GM21717 (cell line): ENCODE data around the gene SAMD8.
A peak's percentile ranks its signal among the peaks of the same experiment; 100 is the strongest.

Experiments
- ATAC-seq: cut with Tn5 transposase; IDR thresholded peaks from one replicate; pipeline ENCODE4 v1.9.1; 2021; ENCODE audit warnings: mild to moderate bottlenecking, moderate library complexity; ENCODE audit not compliant: unreplicated experiment

The SAMD8 gene

DNA sequence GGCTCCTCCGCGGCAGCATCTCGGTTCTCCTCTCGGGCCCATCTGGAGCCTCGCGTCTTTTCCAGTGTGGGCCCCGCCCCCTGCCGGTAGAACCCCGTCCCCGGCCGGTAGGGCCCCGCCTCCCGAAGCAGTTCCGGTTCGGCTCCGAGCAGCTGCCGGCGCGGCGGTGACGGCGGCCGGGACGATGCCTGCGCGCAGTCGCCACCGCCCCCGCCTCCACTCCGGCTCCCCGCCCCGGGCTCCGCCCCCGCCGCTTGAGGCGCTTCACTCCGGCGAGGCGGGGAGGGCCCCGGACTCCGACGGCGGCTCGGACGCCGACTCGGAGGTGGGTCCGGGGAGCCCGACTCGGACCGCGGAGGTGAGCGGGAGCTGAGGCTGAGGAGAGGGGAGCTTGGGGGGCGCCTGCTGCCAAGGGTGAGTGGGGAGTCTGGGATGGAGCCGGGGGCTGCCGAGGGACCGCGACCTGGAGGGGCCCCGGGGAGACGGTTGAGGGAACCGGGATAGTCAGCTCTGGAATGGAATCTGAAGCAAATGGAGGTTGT is at the start of gene SAMD8:
Gene SAMD8, plus strand, starts transcription at position 292 of the 542 bp plus-strand sequence. CDS start 38,873 bp downstream, outside the sequence.
- peak; percentile 60 for ATAC-seq

DNA sequence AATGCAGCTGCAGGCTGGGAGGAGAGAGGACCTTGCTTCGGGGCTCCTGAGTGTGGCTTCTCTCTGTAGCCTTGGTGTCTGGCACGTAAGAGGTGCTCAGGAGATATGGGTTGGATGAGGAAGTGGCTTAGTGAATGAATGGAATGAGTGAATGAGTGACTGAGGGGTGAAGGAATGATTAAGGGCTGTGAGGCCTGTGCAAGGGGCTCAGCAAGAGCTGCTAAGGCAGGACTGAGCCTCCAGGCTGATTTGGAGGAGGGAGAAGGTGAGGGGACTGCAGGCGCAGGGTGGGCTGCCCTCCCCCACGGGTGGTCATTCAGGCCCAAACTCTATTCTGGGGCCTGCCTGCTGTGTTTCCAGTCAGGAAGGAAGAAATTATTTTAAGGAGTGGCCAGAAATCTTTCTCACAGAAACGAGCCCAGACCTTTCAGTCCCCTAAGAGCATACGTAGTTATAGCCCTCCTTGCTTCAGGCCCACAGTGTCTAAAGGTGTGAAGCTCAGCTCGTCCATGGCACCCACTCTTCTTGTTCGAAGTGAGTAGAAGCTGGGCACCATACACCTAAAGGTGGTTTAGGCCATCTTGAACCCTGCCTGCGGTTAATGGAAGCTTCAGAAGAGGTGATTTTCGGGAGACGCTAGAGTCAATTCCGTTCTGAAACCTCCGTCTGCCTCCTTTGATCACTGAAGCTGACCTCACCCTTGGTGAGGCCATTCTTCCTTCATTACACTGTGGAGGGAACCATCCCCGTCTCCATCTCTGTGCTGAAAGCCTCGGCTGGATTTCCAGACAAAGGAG is 49.5 kb upstream of the SAMD8 start:
- ATAC-seq, result no peak

DNA sequence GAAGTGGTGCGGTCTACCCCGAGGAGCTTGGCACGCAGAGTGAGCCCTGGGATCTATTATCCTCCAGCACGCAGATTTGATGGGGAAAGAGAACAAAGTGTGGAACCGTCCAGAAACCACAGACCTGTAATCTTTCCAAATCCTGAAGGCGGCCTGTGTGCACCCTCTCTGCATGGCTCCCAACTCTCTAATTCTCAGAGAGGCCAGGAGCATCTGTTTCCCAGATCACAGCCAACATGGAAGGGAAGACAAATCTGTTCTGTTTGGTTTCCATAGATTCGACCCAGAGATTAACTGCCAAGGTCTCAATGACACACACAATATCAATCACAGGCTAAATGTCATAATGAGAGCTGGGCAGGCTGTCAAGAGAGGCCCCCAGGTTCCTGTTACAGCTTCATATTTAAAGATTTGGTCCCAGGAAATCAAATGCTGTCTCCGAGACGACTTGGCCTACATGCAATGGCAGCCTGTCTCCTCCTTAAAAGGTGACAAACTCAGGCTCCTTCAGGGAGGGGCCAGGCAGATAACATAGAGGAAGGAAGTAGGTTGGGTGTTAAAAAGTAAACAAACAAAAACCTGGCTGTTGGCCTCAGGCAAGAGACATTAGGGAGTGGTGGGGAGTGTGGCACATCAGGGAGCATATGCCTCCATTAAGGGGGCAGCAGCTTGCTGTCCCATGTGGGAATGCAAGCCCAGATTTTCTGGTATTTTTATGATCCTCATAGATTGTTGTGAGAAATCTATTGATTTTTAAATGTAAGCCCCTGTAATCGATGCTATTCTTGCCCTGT is 48.8 kb upstream of the SAMD8 start:
- ATAC-seq, result no peak

GRCh38 chr10:75063461-75064230 is 47.8 kb upstream of the SAMD8 start:
- ATAC-seq, result no peak

DNA sequence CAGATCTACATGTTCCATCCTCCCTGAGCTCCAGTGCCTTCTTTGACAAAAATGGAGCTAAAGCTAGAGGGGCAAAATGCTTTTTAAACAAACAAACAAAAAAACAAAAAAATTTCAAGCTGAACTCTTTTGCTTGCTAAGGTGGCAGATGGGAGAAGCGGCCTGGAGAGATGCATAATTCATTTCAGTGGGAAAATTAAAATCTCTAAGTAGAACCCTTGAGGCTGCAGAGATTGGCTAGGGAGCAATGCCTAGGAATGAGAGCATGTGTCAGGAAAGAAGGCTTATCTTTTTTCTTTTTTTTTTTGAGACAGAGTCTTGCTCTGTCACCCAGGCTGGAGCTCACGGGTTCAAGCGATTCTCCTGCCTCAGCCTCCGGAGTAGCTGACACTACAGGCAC is 46.4 kb upstream of the SAMD8 start:
- ATAC-seq, result no peak

- ATAC-seq, result no peak
These were observed 45.2 kb upstream of the SAMD8 start for GRCh38 chr10:75066271-75066670.

DNA sequence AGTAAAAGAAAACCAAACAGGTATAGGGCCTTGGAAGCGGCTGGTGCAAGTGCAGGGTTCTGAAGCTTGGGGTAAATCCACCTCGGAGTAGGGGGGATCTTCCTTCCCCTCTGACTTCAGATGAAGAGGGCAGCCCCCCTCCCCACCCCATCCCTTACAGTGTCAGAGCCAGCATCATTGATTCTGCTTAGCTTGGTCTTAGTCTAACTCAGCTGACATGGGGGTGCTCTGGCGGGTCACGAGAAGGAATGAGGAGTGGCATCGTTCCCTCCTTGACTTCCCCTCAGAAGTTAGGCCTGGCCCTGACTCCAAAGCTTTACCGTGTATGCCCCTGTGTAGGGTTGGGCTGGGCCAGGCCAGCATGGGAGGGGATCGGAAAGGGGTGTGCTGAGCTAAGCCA is 44.2 kb upstream of the SAMD8 start:
- no peak for ATAC-seq

- no peak for ATAC-seq
These were observed 42.9 kb upstream of the SAMD8 start for GRCh38 chr10:75068523-75068922.

DNA sequence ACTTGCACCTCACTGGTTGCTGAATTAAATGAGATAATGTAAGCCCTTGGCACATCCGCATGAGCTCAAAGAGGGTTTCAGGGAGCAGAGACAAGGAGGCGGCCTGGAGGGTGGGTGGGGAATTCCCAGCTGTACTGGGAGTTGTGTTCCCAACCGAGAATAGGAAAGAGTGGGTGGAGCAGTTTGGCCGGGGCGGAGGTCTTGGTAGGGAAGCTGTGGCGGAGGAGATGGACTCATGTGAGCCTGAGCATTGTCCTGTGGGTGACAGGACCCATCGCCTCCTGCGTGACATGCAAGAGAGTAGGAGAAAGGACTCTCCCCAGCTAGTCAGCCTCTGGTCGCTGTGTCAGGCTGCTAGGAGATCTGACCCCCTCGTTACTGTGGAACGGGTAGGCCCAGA is 41.0 kb upstream of the SAMD8 start:
- ATAC-seq, result no peak

DNA sequence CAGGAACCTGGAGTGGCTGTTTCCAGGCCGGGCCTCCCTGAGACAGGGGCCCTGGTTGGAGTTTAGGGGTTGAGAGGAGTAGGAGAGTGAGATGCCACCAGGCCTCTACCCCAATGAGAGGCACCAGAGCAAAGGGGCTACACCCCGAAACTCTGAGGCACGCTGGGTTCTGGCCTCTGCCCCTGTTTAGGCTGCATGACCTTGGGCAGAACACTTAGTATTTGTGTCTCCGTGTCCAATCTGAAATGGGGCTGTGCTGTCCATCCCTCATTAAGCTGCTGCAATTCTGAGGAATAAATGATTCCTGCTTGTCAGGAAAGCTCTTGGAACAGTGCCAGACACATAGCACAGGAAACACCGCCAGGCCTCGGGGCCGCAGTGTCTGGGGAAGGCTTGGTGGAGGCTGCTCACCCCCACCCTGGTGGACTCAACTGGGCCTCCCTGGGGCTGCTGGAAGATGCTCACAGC is 40.5 kb upstream of the SAMD8 start:
- ATAC-seq, result no peak

DNA sequence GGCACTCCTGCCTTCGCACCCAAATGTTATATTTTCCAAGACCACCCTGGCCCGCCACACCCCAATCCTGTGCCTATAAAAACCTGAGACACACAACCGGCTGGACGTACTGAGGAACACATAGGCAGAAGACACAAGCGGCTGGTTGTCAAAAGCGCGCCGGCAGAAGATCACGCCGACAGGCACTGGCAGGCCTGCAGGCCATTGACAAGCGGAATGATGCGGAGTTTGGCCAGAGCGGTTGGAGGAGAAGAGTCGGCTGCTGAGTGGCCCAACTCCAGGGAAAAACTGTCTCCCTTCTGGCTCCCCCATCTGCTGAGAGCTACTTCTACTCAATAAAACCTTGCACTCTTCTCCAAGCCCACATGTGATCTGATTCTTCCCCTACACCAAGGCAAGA is 39.7 kb upstream of the SAMD8 start:
- ATAC-seq, result no peak

GRCh38 chr10:75072727-75073126 is 38.7 kb upstream of the SAMD8 start:
- ATAC-seq, result no peak

- no peak for ATAC-seq
These were observed 38.0 kb upstream of the SAMD8 start for GRCh38 chr10:75073442-75073841.

DNA sequence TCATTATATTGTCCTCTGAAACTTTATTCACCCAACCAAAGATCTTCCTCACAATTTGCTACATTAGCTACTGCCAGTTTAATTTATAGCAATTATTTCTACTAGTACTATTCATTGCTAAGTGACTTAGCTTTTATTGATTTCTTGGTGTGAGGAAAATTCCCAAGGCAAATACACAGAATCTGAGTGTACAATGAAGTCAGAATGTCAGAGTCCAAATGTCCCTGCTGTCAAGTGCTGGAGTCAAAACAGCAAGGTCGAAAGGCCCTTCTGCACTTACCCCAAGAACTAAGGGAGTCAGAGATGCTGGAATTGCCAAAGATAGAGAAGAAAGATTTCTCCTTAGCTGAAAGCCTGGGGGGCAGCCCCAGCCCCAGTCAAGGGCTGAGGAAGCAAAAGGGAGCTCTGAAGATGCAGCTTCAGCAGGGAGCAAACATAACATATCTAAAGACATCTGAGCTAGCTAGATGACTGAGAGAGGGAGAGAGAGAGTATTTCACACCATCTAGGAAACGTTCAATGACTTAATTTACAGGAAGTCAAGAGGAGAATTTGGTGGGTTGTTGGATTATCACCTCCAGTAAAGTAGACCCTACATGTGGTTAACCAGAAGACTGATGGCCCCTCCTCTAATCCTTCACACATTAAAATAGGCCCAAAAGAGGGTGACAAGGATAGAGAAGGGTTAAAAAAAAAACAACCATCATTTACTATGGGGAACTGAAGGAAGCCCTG is 36.6 kb upstream of the SAMD8 start:
- ATAC-seq, result no peak

GRCh38 chr10:75076348-75076747 is 35.1 kb upstream of the SAMD8 start:
- ATAC-seq, result no peak

DNA sequence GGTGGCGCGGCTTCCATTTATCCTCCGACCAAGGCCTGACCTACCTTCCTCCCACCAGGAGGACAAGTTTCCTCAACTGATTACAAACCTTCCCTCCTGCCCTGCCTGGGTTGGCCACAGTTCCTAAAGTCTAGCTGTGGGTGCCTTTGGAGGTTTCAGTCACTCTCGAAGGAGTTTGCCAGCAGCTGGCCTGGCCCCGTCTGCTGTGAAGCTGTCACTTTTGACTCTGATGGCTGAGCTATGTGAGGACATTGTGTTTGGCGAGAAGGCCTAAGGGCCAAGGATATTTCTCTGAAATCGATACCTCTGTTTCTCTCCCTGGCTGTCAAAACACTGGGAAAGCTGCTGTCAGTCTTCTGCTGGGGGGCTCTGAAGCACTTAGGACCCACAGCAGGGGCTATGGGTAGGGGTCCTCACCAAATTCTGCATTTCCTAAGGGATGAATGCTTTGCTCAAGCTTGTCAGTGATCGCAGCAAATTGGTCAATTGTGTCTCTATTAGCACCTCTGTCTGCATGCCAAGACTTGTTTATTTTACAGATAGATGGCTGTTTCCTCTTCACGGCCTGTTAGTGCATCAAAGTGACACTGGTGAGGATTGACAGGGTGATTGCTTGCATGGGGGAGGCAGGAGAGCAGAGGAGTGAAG is 31.9 kb upstream of the SAMD8 start:
- no peak for ATAC-seq

GRCh38 chr10:75080554-75080953 is 30.9 kb upstream of the SAMD8 start:
- ATAC-seq, result no peak

- ATAC-seq, result no peak
These were observed 30.1 kb upstream of the SAMD8 start for GRCh38 chr10:75081379-75081778.

GRCh38 chr10:75083972-75084833 is 27.3 kb upstream of the SAMD8 start:
- no peak for ATAC-seq
